ES-I3 (cell line): ENCODE data around the gene PAK4.

Experiments used
- H3K36me3 ChIP-seq: 2 replicates; pipeline ENCODE4 v1.6.1; 2013; ENCODE audit warnings: mild to moderate bottlenecking, low read length, control low read depth, moderate library complexity; ENCODE audit not compliant: insufficient read depth
- H3K4me1 ChIP-seq: 2 replicates; pipeline ENCODE4 v1.6.1; 2013; ENCODE audit warnings: mild to moderate bottlenecking, control low read depth, low read length; ENCODE audit not compliant: insufficient read depth
- H3K9ac ChIP-seq: 2 replicates; pipeline ENCODE4 v1.6.1; 2013; ENCODE audit warnings: low read depth, mild to moderate bottlenecking, low read length, moderate library complexity
- H3K9me3 ChIP-seq: 2 replicates; pipeline ENCODE4 v1.6.1; 2013; ENCODE audit warnings: mild to moderate bottlenecking, low read length, moderate library complexity; ENCODE audit not compliant: control insufficient read depth, insufficient read depth

PAK4 gene

GRCh38 chr19:39166571-39167391 is 41.2 kb downstream of the PAK4 start:
- no peak overlapping the region for H3K9ac ChIP-seq
- peaks cover 14% of the 10 kb centered on the region; the same call in 1 of the 2 replicates for H3K4me1 ChIP-seq
- no peaks in the 10 kb centered on the region for H3K9me3 ChIP-seq
- H3K36me3 ChIP-seq: no peaks in the 10 kb centered on the region

GRCh38 chr19:39167461-39168257 is 42.1 kb downstream of the PAK4 start:
- Histone ChIP-seq H3K4me1 (peaks cover 14% of the 10 kb centered on the region; the same call in 1 of the 2 replicates), H3K9me3 (no peaks in the 10 kb centered on the region), H3K9ac (no peak overlapping the region), H3K36me3 (no peaks in the 10 kb centered on the region)

- Histone ChIP-seq H3K9me3 (no peaks in the 10 kb centered on the region), H3K36me3 (no peaks in the 10 kb centered on the region), H3K4me1 (peaks cover 14% of the 10 kb centered on the region; the same call in 1 of the 2 replicates), H3K9ac (no peak overlapping the region)
Observed at GRCh38 chr19:39168258-39169142, 42.9 kb downstream of the PAK4 start.

GRCh38 chr19:39169143-39169810 is 43.7 kb downstream of the PAK4 start:
- Histone ChIP-seq H3K9ac (no peak overlapping the region), H3K9me3 (no peaks in the 10 kb centered on the region), H3K4me1 (peaks cover 14% of the 10 kb centered on the region; the same call in 1 of the 2 replicates), H3K36me3 (no peaks in the 10 kb centered on the region)

GRCh38 chr19:39170386-39171231 is 45.0 kb downstream of the PAK4 start:
- Histone ChIP-seq H3K4me1 (peaks cover 14% of the 10 kb centered on the region; the same call in 1 of the 2 replicates), H3K9ac (no peak overlapping the region), H3K36me3 (no peaks in the 10 kb centered on the region), H3K9me3 (no peaks in the 10 kb centered on the region)

- H3K9ac ChIP-seq: no peak overlapping the region
- H3K4me1 ChIP-seq: peaks cover 9% of the 10 kb centered on the region; the same call in 1 of the 2 replicates
Observed at GRCh38 chr19:39171479-39172465, 46.2 kb downstream of the PAK4 start.

GRCh38 chr19:39172700-39173501 is 47.3 kb downstream of the PAK4 start:
- H3K36me3 ChIP-seq: no peaks in the 10 kb centered on the region

More at GRCh38 chr19:39171479-39172465, 46.2 kb downstream of the PAK4 start:
- H3K36me3 ChIP-seq: no peaks in the 10 kb centered on the region
- no peaks in the 10 kb centered on the region for H3K9me3 ChIP-seq

GRCh38 chr19:39173502-39173991 is 48.0 kb downstream of the PAK4 start:
- Histone ChIP-seq H3K9ac (no peak overlapping the region), H3K4me1 (no peaks in the 10 kb centered on the region), H3K9me3 (no peaks in the 10 kb centered on the region), H3K36me3 (no peaks in the 10 kb centered on the region)

More at GRCh38 chr19:39172700-39173501, 47.3 kb downstream of the PAK4 start:
- no peaks in the 10 kb centered on the region for H3K9me3 ChIP-seq
- peaks cover 2% of the 10 kb centered on the region; the same call in 1 of the 2 replicates for H3K4me1 ChIP-seq
- no peak overlapping the region for H3K9ac ChIP-seq

GRCh38 chr19:39174142-39174541 is 48.6 kb downstream of the PAK4 start:
- Histone ChIP-seq H3K4me1 (no peaks in the 10 kb centered on the region), H3K9ac (no peak overlapping the region), H3K9me3 (no peaks in the 10 kb centered on the region), H3K36me3 (no peaks in the 10 kb centered on the region)

GRCh38 chr19:39174558-39175544 is 49.3 kb downstream of the PAK4 start:
- Histone ChIP-seq H3K4me1 (no peaks in the 10 kb centered on the region), H3K36me3 (no peaks in the 10 kb centered on the region)

More at GRCh38 chr19:39174558-39175544, 49.3 kb downstream of the PAK4 start:
- Histone ChIP-seq H3K9me3 (no peaks in the 10 kb centered on the region), H3K9ac (no peak overlapping the region)
